ENCODE data around the gene MTFMT.

Gene MTFMT

GRCh38 chr15:64993290-64993689 is 36.1 kb downstream of the MTFMT start:
- DNase-seq (ENCODE audit: extremely low spot score, insufficient read length, low read depth) (no peak), FAIRE-seq (no peak)

DNA sequence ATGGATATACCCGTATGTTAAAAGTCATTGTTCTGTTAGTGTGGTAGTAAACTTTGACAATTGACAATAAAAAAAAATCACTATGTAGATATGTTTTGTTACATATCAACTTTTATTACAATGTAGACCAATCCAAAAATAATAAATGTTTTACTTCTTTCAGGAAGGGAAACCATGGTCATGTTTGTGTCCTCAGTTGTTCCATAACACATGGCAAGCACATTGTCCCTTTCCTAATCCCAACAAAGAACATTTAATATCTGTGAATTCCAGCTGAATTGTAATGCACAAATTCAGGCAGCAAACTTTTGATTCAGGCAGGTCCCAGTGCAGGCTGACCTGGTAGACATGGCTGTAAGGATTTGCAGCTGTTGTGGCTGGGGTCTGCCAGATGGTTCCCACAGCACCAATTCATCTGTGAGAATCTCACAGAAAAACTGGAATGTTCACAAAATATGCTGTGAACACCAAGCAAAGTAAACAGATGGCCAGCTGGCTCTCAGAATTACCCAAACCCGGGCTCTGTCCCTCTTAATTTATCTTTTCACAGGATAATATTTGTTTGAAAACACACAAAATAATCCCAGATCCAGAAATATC is 37.8 kb downstream of the MTFMT start:
- DNase-seq (ENCODE audit: extremely low spot score, insufficient read length, low read depth) = no peak
- FAIRE-seq = no peak

- FAIRE-seq (no peak), DNase-seq (ENCODE audit: extremely low spot score, insufficient read length, low read depth) (no peak)
These were observed 39.3 kb downstream of the MTFMT start for GRCh38 chr15:64990168-64990470.

DNA sequence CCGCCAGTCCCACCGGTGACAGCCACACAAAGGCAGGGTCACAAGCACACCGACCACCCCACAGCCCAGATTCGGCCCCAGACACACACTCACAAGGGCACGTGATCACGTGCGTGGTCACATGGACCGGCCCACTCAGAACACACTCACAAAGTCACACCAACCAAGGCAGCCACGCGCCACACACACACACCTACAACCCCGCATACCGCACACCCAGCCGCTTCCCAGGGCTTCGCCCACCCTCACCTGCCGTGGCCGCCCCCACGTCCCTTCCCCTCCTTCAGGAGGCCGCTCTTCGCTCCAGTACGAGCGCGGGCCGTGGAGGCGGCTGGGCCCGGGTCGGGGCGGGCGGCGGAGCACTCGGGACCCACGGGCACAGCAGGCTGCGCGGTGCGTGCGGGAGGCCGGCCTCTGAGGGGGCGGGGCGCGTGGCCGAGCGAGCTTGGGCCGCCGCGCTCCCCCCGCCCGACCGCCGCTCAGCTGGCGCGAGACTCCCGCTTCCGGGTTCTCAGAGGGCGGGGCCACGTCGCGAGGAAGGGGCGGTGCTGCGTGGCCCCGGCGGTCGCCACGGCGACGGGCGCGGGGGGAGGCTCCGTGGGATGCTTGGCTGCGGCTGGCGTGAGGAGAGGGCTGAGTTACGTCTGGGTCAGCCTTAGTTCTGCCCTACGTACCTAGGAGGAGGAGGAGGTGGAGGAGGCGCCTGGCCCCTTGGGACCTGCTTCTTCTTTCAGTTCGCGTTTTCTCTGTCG is 39.8 kb downstream of the MTFMT start, which contains the start of gene SPG21:
Gene SPG21 (minus strand): TSS at position 499 of the 752 bp plus-strand sequence. CDS start 6,345 bp downstream, outside the sequence.
- peak; percentile 92 for DNase-seq (ENCODE audit: extremely low spot score, insufficient read length, low read depth)
- peak; percentile 97 for FAIRE-seq

DNA sequence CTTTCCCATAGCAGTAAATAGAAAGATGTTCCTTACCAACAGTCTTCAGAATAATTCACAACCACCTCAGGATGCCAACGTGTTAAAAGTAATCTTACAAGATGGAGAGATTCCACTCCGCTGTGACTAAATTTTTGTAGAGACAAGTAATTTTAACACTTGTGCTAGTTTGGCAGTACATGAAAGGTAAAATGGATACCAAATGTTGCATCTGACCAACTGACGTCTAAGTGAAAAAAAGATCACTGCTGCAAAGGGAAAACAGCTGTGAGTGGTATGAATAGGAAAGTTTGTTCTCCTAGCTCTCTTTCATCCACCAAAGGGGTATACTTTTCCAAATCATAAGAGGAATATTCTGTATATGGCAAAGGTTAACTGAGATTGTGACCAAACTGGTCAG is 42.3 kb downstream of the MTFMT start:
- DNase-seq (ENCODE audit: extremely low spot score, insufficient read length, low read depth) = no peak

GRCh38 chr15:64985366-64986033 is 43.9 kb downstream of the MTFMT start:
- no peak for FAIRE-seq
- DNase-seq (ENCODE audit: extremely low spot score, insufficient read length, low read depth) = no peak

More for the DNA sequence above, 42.3 kb downstream of the MTFMT start:
- FAIRE-seq = no peak

- FAIRE-seq (no peak), DNase-seq (ENCODE audit: extremely low spot score, insufficient read length, low read depth) (no peak)
These were observed 47.0 kb downstream of the MTFMT start for GRCh38 chr15:64982472-64982871.

- DNase-seq (ENCODE audit: extremely low spot score, insufficient read length, low read depth) (no peak), FAIRE-seq (no peak)
These were observed 47.5 kb downstream of the MTFMT start for GRCh38 chr15:64981812-64982431.

DNA sequence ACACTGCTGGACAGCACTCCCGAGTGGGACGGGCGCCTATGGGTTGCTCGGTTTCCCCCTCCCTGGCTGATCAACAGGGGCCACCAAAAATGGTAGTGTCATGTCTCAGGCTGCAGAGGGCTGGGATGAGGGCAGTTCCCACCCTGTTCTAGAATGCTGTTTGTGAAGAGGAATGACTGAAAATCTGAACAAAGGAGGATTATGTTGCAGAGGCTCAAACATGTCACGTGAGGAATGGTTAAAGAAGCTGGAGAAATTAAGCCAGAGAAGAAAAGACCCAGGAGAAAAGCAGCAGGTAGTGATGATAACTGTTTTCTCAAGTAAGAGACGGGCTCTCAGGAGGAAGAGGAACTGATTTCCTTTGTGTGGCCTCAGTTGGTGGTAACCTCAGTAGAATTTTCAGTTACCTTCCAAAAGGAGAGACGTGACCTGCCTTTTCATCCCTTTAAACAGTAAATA is 50.2 kb downstream of the MTFMT start:
- no peak for FAIRE-seq
- DNase-seq (ENCODE audit: extremely low spot score, insufficient read length, low read depth) = no peak

- DNase-seq (ENCODE audit: extremely low spot score, insufficient read length, low read depth) (no peak), FAIRE-seq (no peak)
These were observed 54.0 kb downstream of the MTFMT start for GRCh38 chr15:64975390-64975789.

- no peak for FAIRE-seq
- no peak for DNase-seq (ENCODE audit: extremely low spot score, insufficient read length, low read depth)
These were observed 58.7 kb downstream of the MTFMT start for GRCh38 chr15:64970698-64971097.

DNA sequence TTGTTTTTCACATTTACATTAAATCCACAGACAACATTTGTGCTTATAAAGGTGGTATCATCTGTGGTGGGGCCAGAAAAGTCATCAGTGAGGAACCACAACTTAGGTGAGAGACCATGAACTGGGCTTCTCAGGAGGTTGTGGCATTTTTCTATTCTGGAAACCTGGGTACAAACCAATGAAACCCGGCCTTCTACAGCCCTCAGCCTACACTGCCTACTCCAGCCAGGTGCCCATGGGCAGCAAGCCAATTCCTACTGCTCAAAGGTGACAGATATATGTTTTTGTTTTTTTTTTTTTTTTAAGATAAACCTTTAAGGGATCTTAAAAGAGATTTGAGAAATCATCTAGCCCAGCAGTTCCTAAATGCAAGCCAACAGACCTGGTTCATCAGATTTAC is 60.0 kb downstream of the MTFMT start:
- DNase-seq (ENCODE audit: extremely low spot score, insufficient read length, low read depth) (no peak), FAIRE-seq (no peak)

DNA sequence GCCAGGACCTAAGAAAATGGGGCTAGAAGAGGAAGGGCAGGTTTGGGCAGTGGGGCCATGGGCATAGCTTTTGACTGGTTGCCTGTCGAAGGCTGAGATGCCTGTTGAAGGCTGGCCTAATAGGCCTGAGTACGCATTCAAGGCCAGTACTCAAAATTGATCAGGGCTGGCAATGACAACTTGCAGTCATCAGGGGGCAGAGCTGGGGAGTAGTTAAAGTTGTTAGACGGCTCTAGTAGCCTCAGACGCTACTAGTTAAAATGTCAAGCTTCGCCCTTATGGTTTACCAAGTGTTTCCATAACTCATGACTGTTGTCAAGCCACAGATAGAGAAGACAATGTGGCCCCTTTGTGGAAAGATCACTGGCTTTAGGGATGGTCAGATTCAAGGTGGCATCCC is 68.4 kb downstream of the MTFMT start:
- no peak for FAIRE-seq
- DNase-seq (ENCODE audit: extremely low spot score, insufficient read length, low read depth) = no peak

DNA sequence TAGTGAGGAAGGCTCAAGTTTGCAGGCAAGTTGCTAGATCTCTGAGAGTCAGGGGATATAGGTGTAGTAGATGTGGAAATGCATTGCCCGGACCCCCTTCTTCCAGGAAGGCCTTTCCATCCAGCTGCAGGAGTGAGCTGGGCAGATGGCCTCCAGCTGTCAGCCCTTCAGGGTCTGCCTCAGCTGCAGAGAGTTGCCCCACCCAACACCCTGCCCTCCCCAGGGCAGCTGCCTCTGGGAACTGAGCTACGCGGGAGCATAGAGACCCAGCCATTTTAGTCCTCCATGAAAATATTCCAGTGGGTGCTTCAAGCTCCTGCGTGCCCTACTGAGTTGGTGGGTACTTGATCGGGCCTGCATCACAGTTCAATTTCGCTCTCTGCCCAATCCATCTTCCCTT is 69.3 kb downstream of the MTFMT start:
- DNase-seq (ENCODE audit: extremely low spot score, insufficient read length, low read depth) (no peak), FAIRE-seq (no peak)

DNA sequence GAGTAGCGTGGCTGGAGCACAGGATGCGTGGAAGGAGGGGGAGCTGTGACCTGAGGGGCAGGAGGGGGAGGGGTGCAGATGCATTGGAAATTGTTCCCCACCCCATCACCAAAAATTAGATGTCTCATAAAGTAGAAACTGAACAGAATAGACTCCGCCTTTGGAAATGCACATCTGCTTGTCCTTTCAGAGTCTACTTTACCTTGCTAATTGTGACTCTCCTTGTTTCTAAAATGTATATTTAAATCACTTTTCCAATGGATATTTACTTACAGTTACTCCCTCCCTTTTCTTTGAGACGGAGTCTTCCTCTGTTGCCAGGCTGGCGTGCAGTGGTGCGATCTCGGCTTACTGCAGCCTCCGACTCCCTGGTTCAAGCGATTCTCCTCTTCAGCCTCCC is 70.3 kb downstream of the MTFMT start:
- no peak for FAIRE-seq
- no peak for DNase-seq (ENCODE audit: extremely low spot score, insufficient read length, low read depth)

- DNase-seq (ENCODE audit: extremely low spot score, insufficient read length, low read depth) = no peak
- FAIRE-seq = no peak
These were observed 75.0 kb downstream of the MTFMT start for GRCh38 chr15:64954395-64954794.

GRCh38 chr15:64951777-64952418 is 77.5 kb downstream of the MTFMT start:
- FAIRE-seq = no peak

More at GRCh38 chr15:64951777-64952418, 77.5 kb downstream of the MTFMT start:
- DNase-seq (ENCODE audit: extremely low spot score, insufficient read length, low read depth) = no peak
